ENCODE results near the gene ALG14. TPM values are rescaled to one million over a fixed set of nuclear protein-coding genes. Genes with fewer than 3 reads are reported as not detected.
A peak's percentile ranks its signal among the peaks of the same experiment; 100 is the strongest.

ALG14 gene
- total and polyA plus RNA-seq, 12 donors, result 1.1 to 4.6 (median 3.3) TPM

- H3K36me3 ChIP-seq, result no peaks in the 10 kb centered on the region
- TF ChIP-seq CTCF (IDR thresholded peaks at IDR 0.05), result no peak
- no peaks in the 10 kb centered on the region for H3K9me3 ChIP-seq
- intact Hi-C loops (cut with DNase I), result no loop called here
- peaks cover 15 to 42% (median 28%) of the 10 kb centered on the region in 9 donors for H3K4me1 ChIP-seq
- WGBS, 2 donors, result 36 to 41% methylated on average over 6 of the region's 6 CpGs
- DNase-seq (peak; percentile 21 to 62), ATAC-seq (peak; percentile 76 to 92 (median 86))
- no peak overlapping the region for H3K4me3 ChIP-seq
- no peaks in the 10 kb centered on the region for H3K27me3 ChIP-seq
- peak overlapping the region; percentile 44 to 85 (median 61) for H3K27ac ChIP-seq
Observed at GRCh38 chr1:94955767-94956632, 116.8 kb downstream of the ALG14 start.

- peak in 6 of 8 donors; percentile 21 to 66 (median 53) for ATAC-seq
- Histone ChIP-seq H3K9me3 (no peaks in the 10 kb centered on the region), H3K27me3 (no peaks in the 10 kb centered on the region), H3K36me3 (no peaks in the 10 kb centered on the region), H3K4me1 (peaks cover 16 to 50% (median 29%) of the 10 kb centered on the region in 9 donors), H3K4me3 (no peak overlapping the region), H3K27ac (peak overlapping the region in 9 of 10 donors; percentile 29 to 85 (median 61))
- DNase-seq, result no peak
- intact Hi-C loops (cut with DNase I), result no loop called here
- no peak for TF ChIP-seq CTCF (IDR thresholded peaks at IDR 0.05)
- 47 to 50% methylated on average over 9 of the region's 9 CpGs for WGBS, 2 donors
Observed at GRCh38 chr1:94954263-94955220, 118.2 kb downstream of the ALG14 start.

- no peaks in the 10 kb centered on the region for H3K36me3 ChIP-seq
- intact Hi-C loops (cut with DNase I), result no loop called here
- H3K27ac ChIP-seq, result peak overlapping the region in 3 of 10 donors; percentile 55 to 85 (median 55)
- TF ChIP-seq CTCF (IDR thresholded peaks at IDR 0.05), result no peak
- H3K4me1 ChIP-seq, result peaks cover 16 to 50% (median 29%) of the 10 kb centered on the region in 9 donors
- no peaks in the 10 kb centered on the region for H3K27me3 ChIP-seq
- 74 to 78% methylated on average over 6 of the region's 6 CpGs for WGBS, 2 donors
- H3K9me3 ChIP-seq, result no peaks in the 10 kb centered on the region
- no peak overlapping the region for H3K4me3 ChIP-seq
- DNase-seq (no peak), ATAC-seq (no peak)
Observed at GRCh38 chr1:94953746-94954145, 119.0 kb downstream of the ALG14 start.

- TF ChIP-seq CTCF (IDR thresholded peaks at IDR 0.05), result no peak
- DNase-seq (no peak), ATAC-seq (no peak)
- intact Hi-C loops (cut with DNase I), result no loop called here
- H3K27me3 ChIP-seq, result no peaks in the 10 kb centered on the region
- H3K4me3 ChIP-seq, result no peak overlapping the region
- H3K9me3 ChIP-seq, result no peaks in the 10 kb centered on the region
- no peaks in the 10 kb centered on the region for H3K36me3 ChIP-seq
- peaks cover 16 to 50% (median 29%) of the 10 kb centered on the region in 9 donors for H3K4me1 ChIP-seq
- H3K27ac ChIP-seq, result no peak overlapping the region
Observed at GRCh38 chr1:94953107-94953506, 119.6 kb downstream of the ALG14 start.

All from heart right ventricle (tissue), 16 donors.